Mesendoderm (in vitro differentiated cells): ENCODE data around the gene PBRM1. TPM values are rescaled to one million over a fixed set of nuclear protein-coding genes. Genes with fewer than 3 reads are reported as not detected.
"Not testable (repeated sequence)": the region's sequence is repeated elsewhere in the genome, so short reads cannot be mapped to it uniquely, and the experiment has no call there.

Experiments used
- DNase-seq: peaks from one replicate; pipeline ENCODE4 v3.0.0; 2013
- H2AK5ac ChIP-seq: 2 replicates; pipeline ENCODE4 v1.6.1; 2013; ENCODE audit warnings: low read length, inconsistent platforms
- H2BK120ac ChIP-seq: 2 replicates; pipeline ENCODE4 v1.6.1; 2013; ENCODE audit warnings: low read depth, mild to moderate bottlenecking, low read length, moderate library complexity, mixed read lengths
- H2BK15ac ChIP-seq: replicated peaks from 2 replicates; pipeline ENCODE4 v1.6.1; 2013; ENCODE audit warnings: low read depth, mild to moderate bottlenecking, moderate library complexity
- H2BK5ac ChIP-seq: 2 replicates; pipeline ENCODE4 v1.6.1; 2013; ENCODE audit warnings: low read length, inconsistent platforms
- H3K18ac ChIP-seq: 2 replicates; pipeline ENCODE4 v1.6.1; 2013; ENCODE audit warnings: mild to moderate bottlenecking, low read length, mixed read lengths
- H3K23ac ChIP-seq: one replicate; pipeline ENCODE4 v1.6.1; 2013; ENCODE audit warnings: low read length
- H3K27ac ChIP-seq: 2 replicates; pipeline ENCODE4 v1.5.1; 2013; ENCODE audit warnings: low read depth, mild to moderate bottlenecking, inconsistent platforms, low read length, moderate library complexity
- H3K27me3 ChIP-seq: 2 replicates; pipeline ENCODE4 v1.6.1; 2013; ENCODE audit warnings: low read length, control low read depth, mild to moderate bottlenecking, inconsistent platforms; ENCODE audit not compliant: insufficient read depth, poor library complexity
- H3K36me3 ChIP-seq: 2 replicates; pipeline ENCODE4 v1.6.1; 2013; ENCODE audit warnings: low read length, inconsistent platforms; ENCODE audit not compliant: control insufficient read depth, insufficient read depth
- H3K4ac ChIP-seq: one replicate; pipeline ENCODE4 v1.6.1; 2013; ENCODE audit warnings: low read depth, mild to moderate bottlenecking, low read length, moderate library complexity
- H3K4me1 ChIP-seq: 2 replicates; pipeline ENCODE4 v1.6.1; 2013; ENCODE audit warnings: low read depth, low read length, inconsistent platforms; ENCODE audit not compliant: control insufficient read depth
- H3K4me2 ChIP-seq: 2 replicates; pipeline ENCODE4 v1.6.1; 2013; ENCODE audit warnings: low read length
- H3K4me3 ChIP-seq: 2 replicates; pipeline ENCODE4 v1.5.1; 2013; ENCODE audit warnings: mild to moderate bottlenecking, low read length
- H3K56ac ChIP-seq: one replicate; pipeline ENCODE4 v1.6.1; 2013; ENCODE audit warnings: low read length
- H3K79me1 ChIP-seq: 2 replicates; pipeline ENCODE4 v1.6.1; 2013; ENCODE audit warnings: low read length, inconsistent platforms
- H3K79me2 ChIP-seq: 2 replicates; pipeline ENCODE4 v1.6.1; 2013; ENCODE audit warnings: mild to moderate bottlenecking, low read length; ENCODE audit not compliant: control insufficient read depth, insufficient read depth
- H3K9ac ChIP-seq: 2 replicates; pipeline ENCODE4 v1.6.1; 2013; ENCODE audit warnings: low read length, inconsistent platforms
- H4K5ac ChIP-seq: one replicate; pipeline ENCODE4 v1.6.1; 2013; ENCODE audit warnings: low read length
- H4K8ac ChIP-seq: one replicate; pipeline ENCODE4 v1.6.1; 2013; ENCODE audit warnings: low read depth, mild to moderate bottlenecking, control low read depth, low read length, moderate library complexity
- WGBS: extraction: QIAGEN DNeasy Blood & Tissue Kit; methylation state at CpG from one replicate; pipeline ENCODE4 v1.1.7; 2013; ENCODE audit warnings: low lambda C conversion rate, missing lambda C conversion rate; ENCODE audit not compliant: insufficient coverage; ENCODE audit errors: extremely low coverage; 5-methylcytosine and 5-hydroxymethylcytosine counted together
- polyA plus RNA-seq, 2 experiments: library from polyadenylated mRNA; stranded (reverse); fragments of 200-250 nt; gene quantifications; one replicate each; pipeline ENCODE4 v1.2.3, GENCODE V29; 2013

The PBRM1 gene
- 56.0 TPM for polyA plus RNA-seq (2013, experiment 1 of 2)
- 55.8 TPM for polyA plus RNA-seq (2013, experiment 2 of 2)

- no CpG with 5 or more reads among the region's 82 CpGs for WGBS
- H3K36me3 ChIP-seq, result peaks cover 21% of the 10 kb centered on the region
- H3K79me1 ChIP-seq, result peaks cover 13% of the 10 kb centered on the region
- H2BK5ac ChIP-seq, result peak within 1 kb of the TSS; percentile 4
- H3K18ac ChIP-seq, result peak within 1 kb of the TSS; percentile 71
- peaks cover 52% of the 10 kb centered on the region for H3K79me2 ChIP-seq
- no peak within 1 kb of the TSS for H4K8ac ChIP-seq
- H4K5ac ChIP-seq, result peak within 1 kb of the TSS; percentile 11
- peak within 1 kb of the TSS; percentile 56 for H3K4ac ChIP-seq
- H2BK120ac ChIP-seq, result no peak within 1 kb of the TSS
- no peak within 1 kb of the TSS for H3K23ac ChIP-seq
- peak within 1 kb of the TSS; percentile 63 for H2AK5ac ChIP-seq
- peak within 1 kb of the TSS; percentile 90 for H3K27ac ChIP-seq
- no peaks in the 10 kb centered on the region for H3K27me3 ChIP-seq
- H3K4me3 ChIP-seq, result peak within 1 kb of the TSS; percentile 84
- H3K56ac ChIP-seq, result peak within 1 kb of the TSS; percentile 98
- H2BK15ac ChIP-seq, result no peak within 1 kb of the TSS
- H3K9ac ChIP-seq, result peak within 1 kb of the TSS; percentile 90
- H3K4me2 ChIP-seq, result peak within 1 kb of the TSS; percentile 90
- peak; percentile 98 for DNase-seq
- H3K4me1 ChIP-seq, result no peaks in the 10 kb centered on the region
These were observed at the start of gene PBRM1, which contains the start of gene GNL3 for GRCh38 chr3:52685709-52686691. PBRM1 (minus strand) TSS chr3:52685913. GNL3 (plus strand) TSS chr3:52686032; CDS start chr3:52686093, 61 bp downstream.

- DNase-seq, result no peak
- Histone ChIP-seq H3K4me2 (no peak overlapping the region), H4K5ac (no peak overlapping the region), H3K79me2 (no peaks in the 10 kb centered on the region), H3K27me3 (no peaks in the 10 kb centered on the region), H2BK120ac (no peak overlapping the region), H3K79me1 (no peaks in the 10 kb centered on the region), H3K36me3 (peaks cover 8% of the 10 kb centered on the region), H4K8ac (no peak overlapping the region), H3K4ac (no peak overlapping the region), H3K23ac (no peak overlapping the region), H3K4me1 (no peaks in the 10 kb centered on the region), H3K4me3 (no peak overlapping the region), H2BK5ac (no peak overlapping the region), H3K9ac (no peak overlapping the region), H3K18ac (no peak overlapping the region), H3K27ac (no peak overlapping the region), H2AK5ac (no peak overlapping the region), H2BK15ac (no peak overlapping the region), H3K56ac (no peak overlapping the region)
- no CpG with 5 or more reads among the region's 10 CpGs for WGBS
These were observed 47.7 kb upstream of the PBRM1 start for GRCh38 chr3:52733256-52733891.

GRCh38 chr3:52731590-52731989, 45.9 kb upstream of the PBRM1 start:
- no CpG with 5 or more reads among the region's 14 CpGs for WGBS
- no peak overlapping the region for H4K5ac ChIP-seq
- H3K79me1 ChIP-seq, result no peaks in the 10 kb centered on the region
- H3K9ac ChIP-seq, result no peak overlapping the region
- no peak overlapping the region for H2BK15ac ChIP-seq
- H2BK120ac ChIP-seq, result no peak overlapping the region
- no peak overlapping the region for H2BK5ac ChIP-seq
- no peak overlapping the region for H3K27ac ChIP-seq
- no peaks in the 10 kb centered on the region for H3K79me2 ChIP-seq
- H4K8ac ChIP-seq, result no peak overlapping the region
- H3K4ac ChIP-seq, result no peak overlapping the region
- no peak overlapping the region for H3K18ac ChIP-seq
- no peaks in the 10 kb centered on the region for H3K27me3 ChIP-seq
- no peak overlapping the region for H3K4me2 ChIP-seq
- no peaks in the 10 kb centered on the region for H3K4me1 ChIP-seq
- H3K23ac ChIP-seq, result no peak overlapping the region
- no peak overlapping the region for H3K56ac ChIP-seq
- no peak overlapping the region for H3K4me3 ChIP-seq
- peaks cover 8% of the 10 kb centered on the region for H3K36me3 ChIP-seq
- no peak for DNase-seq
- H2AK5ac ChIP-seq, result no peak overlapping the region

- H3K79me2 ChIP-seq, result no peaks in the 10 kb centered on the region
These were observed 45.0 kb upstream of the PBRM1 start for GRCh38 chr3:52730681-52731080.

GRCh38 chr3:52728753-52729152, 43.0 kb upstream of the PBRM1 start:
- not testable (repeated sequence) for H3K79me1 ChIP-seq, H3K23ac ChIP-seq, H3K9ac ChIP-seq, H3K27ac ChIP-seq, H2BK120ac ChIP-seq, H4K5ac ChIP-seq, DNase-seq, H3K56ac ChIP-seq, H2AK5ac ChIP-seq, H2BK5ac ChIP-seq, H2BK15ac ChIP-seq, H3K4me2 ChIP-seq, H3K18ac ChIP-seq, H3K4ac ChIP-seq, H3K4me1 ChIP-seq, H3K27me3 ChIP-seq, H4K8ac ChIP-seq, H3K36me3 ChIP-seq, H3K4me3 ChIP-seq, H3K79me2 ChIP-seq
- WGBS, result no CpG with 5 or more reads among the region's 3 CpGs

More at GRCh38 chr3:52730681-52731080, 45.0 kb upstream of the PBRM1 start:
- Histone ChIP-seq H3K4me1 (no peaks in the 10 kb centered on the region), H3K4ac (no peak overlapping the region), H4K8ac (no peak overlapping the region), H3K23ac (no peak overlapping the region), H3K79me1 (no peaks in the 10 kb centered on the region), H3K9ac (no peak overlapping the region), H2BK5ac (no peak overlapping the region), H3K56ac (no peak overlapping the region), H3K4me3 (no peak overlapping the region), H4K5ac (no peak overlapping the region), H3K4me2 (no peak overlapping the region), H2BK120ac (no peak overlapping the region), H3K27me3 (no peaks in the 10 kb centered on the region), H3K27ac (no peak overlapping the region), H2BK15ac (no peak overlapping the region), H2AK5ac (no peak overlapping the region), H3K36me3 (peaks cover 8% of the 10 kb centered on the region), H3K18ac (no peak overlapping the region)
- no peak for DNase-seq
